IMR-90 (cell line): ENCODE measurements around the gene RAB40C. TPM values are rescaled to one million over a fixed set of nuclear protein-coding genes. Genes with fewer than 3 reads are reported as not detected.

Experiments
- ATAC-seq: fragments of 200-7000 bp; cut with Tn5 transposase; 2 replicates; pipeline ENCODE4 v1.9.1; 2020; ENCODE audit warnings: low read depth, mild to moderate bottlenecking, moderate library complexity
- BruUV-seq: library from RNA; stranded (reverse); fragments of 400-500 nt; replicated peaks from 2 replicates; lab custom pipeline; 2021; lab: Mats Ljungman, UMichigan
- CTCF ChIA-PET: fragments of 300-600 bp; formaldehyde crosslinking; extraction: SDS; loops from one replicate; lab custom pipeline; 2021; ENCODE audit warnings: antibody characterized with exemption; lab: Yijun Ruan, JAX
- POLR2A ChIA-PET: fragments of 300-600 bp; sonication (Branson Sonifier 250); formaldehyde crosslinking; loops from one replicate; lab custom pipeline; 2022; ENCODE audit warnings: antibody characterized with exemption; ENCODE audit not compliant: unreplicated experiment; lab: Charles Lee
- DNase-seq: peaks from one replicate; pipeline ENCODE4 v3.0.0; 2013
- H2AFZ ChIP-seq: replicated peaks from 2 replicates; pipeline ENCODE3; 2013; ENCODE audit warnings: low read length, mild to moderate bottlenecking; ENCODE audit not compliant: poor library complexity
- H2AK5ac ChIP-seq: 2 replicates; pipeline ENCODE4 v1.6.1; 2013; ENCODE audit warnings: low read depth, low read length, inconsistent platforms
- H2AK9ac ChIP-seq: replicated peaks from 2 replicates; pipeline ENCODE3; 2013; ENCODE audit warnings: mild to moderate bottlenecking, low read depth, low read length, moderate library complexity; ENCODE audit not compliant: poor library complexity
- H2BK120ac ChIP-seq: 2 replicates; pipeline ENCODE4 v1.6.1; 2013; ENCODE audit warnings: low read depth, low read length, inconsistent platforms
- H2BK15ac ChIP-seq: 3 replicates; pipeline ENCODE4 v1.6.1; 2013; ENCODE audit warnings: low read depth, low read length, inconsistent platforms
- H2BK20ac ChIP-seq: 2 replicates; pipeline ENCODE4 v1.6.1; 2013; ENCODE audit warnings: low read depth, mild to moderate bottlenecking, inconsistent platforms, low read length, moderate library complexity
- H2BK5ac ChIP-seq: 2 replicates; pipeline ENCODE4 v1.6.1; 2013; ENCODE audit warnings: mild to moderate bottlenecking, low read depth, low read length, inconsistent platforms; ENCODE audit not compliant: poor library complexity, severe bottlenecking
- H3K14ac ChIP-seq: replicated peaks from 2 replicates; pipeline ENCODE4 v1.6.1; 2013; ENCODE audit warnings: low read depth, low read length, inconsistent platforms
- H3K18ac ChIP-seq: 2 replicates; pipeline ENCODE4 v1.6.1; 2013; ENCODE audit warnings: low read depth, low read length, control low read depth
- H3K23ac ChIP-seq: 2 replicates; pipeline ENCODE4 v1.6.1; 2013; ENCODE audit warnings: low read depth, low read length, inconsistent platforms
- H3K27ac ChIP-seq: 2 replicates; pipeline ENCODE4 v1.5.1; 2013; ENCODE audit warnings: mild to moderate bottlenecking, control low read depth, low read length; ENCODE audit not compliant: insufficient read depth
- H3K27me3 ChIP-seq: 2 replicates; pipeline ENCODE4 v1.6.1; 2013; ENCODE audit warnings: low read length; ENCODE audit not compliant: control insufficient read depth, insufficient read depth
- H3K36me3 ChIP-seq: 2 replicates; pipeline ENCODE4 v1.6.1; 2013; ENCODE audit warnings: low read length, mixed read lengths; ENCODE audit not compliant: control insufficient read depth, insufficient read depth
- H3K4ac ChIP-seq: 2 replicates; pipeline ENCODE4 v1.6.1; 2013; ENCODE audit warnings: low read depth, low read length, inconsistent platforms
- H3K4me1 ChIP-seq: 2 replicates; pipeline ENCODE4 v1.6.1; 2013; ENCODE audit warnings: low read length, mixed read lengths; ENCODE audit not compliant: control insufficient read depth, insufficient read depth
- H3K4me2 ChIP-seq: 2 replicates; pipeline ENCODE4 v1.6.1; 2013; ENCODE audit warnings: low read depth, mild to moderate bottlenecking, control low read depth, low read length, moderate library complexity
- H3K4me3 ChIP-seq: 2 replicates; pipeline ENCODE4 v1.5.1; 2013; ENCODE audit warnings: low read depth, mild to moderate bottlenecking, control low read depth, low read length, moderate library complexity; ENCODE audit not compliant: insufficient read depth
- H3K56ac ChIP-seq: 2 replicates; pipeline ENCODE4 v1.6.1; 2013; ENCODE audit warnings: low read length, inconsistent platforms; ENCODE audit not compliant: insufficient read depth; ENCODE audit errors: extremely low read depth
- H3K79me1 ChIP-seq, 2 experiments: 2 replicates each; pipeline ENCODE4 v1.6.1; 2013; ENCODE audit warnings: low read length in 2 of 2, inconsistent platforms in 1 of 2, low read depth in 1 of 2
- H3K9ac ChIP-seq: 2 replicates; pipeline ENCODE4 v1.6.1; 2013; ENCODE audit warnings: low read depth, low read length, control low read depth
- H3K9me1 ChIP-seq: 2 replicates; pipeline ENCODE4 v1.6.1; 2013; ENCODE audit warnings: low read length, inconsistent platforms; ENCODE audit not compliant: insufficient read depth
- H3K9me3 ChIP-seq: 2 replicates; pipeline ENCODE4 v1.6.1; 2013; ENCODE audit warnings: low read length; ENCODE audit not compliant: control insufficient read depth, insufficient read depth
- H4K20me1 ChIP-seq: 2 replicates; pipeline ENCODE4 v1.6.1; 2013; ENCODE audit warnings: low read length, inconsistent platforms; ENCODE audit not compliant: insufficient read depth
- H4K5ac ChIP-seq: 2 replicates; pipeline ENCODE4 v1.6.1; 2013; ENCODE audit warnings: mild to moderate bottlenecking, low read depth, low read length, control low read depth
- H4K8ac ChIP-seq, 2 experiments: 2 replicates each; pipeline ENCODE4 v1.6.1; 2013; ENCODE audit warnings: low read depth in 2 of 2, low read length in 2 of 2, control low read depth in 1 of 2, inconsistent platforms in 1 of 2
- H4K91ac ChIP-seq: 2 replicates; pipeline ENCODE4 v1.6.1; 2013; ENCODE audit warnings: low read depth, low read length, inconsistent platforms; ENCODE audit not compliant: insufficient read depth
- BHLHE40 ChIP-seq: fragments of 150-350 bp; IDR thresholded peaks from 2 replicates; pipeline ENCODE4 v1.6.1; 2016; ENCODE audit warnings: mild to moderate bottlenecking, low read depth, low read length
- CHD1 ChIP-seq: IDR thresholded peaks from 2 replicates; pipeline ENCODE4 v1.6.1; 2012; ENCODE audit warnings: low read depth, low read length, improper control_type of control experiment
- FOS ChIP-seq: fragments of 150-350 bp; IDR thresholded peaks from 2 replicates; pipeline ENCODE4 v1.6.1; 2016; ENCODE audit warnings: low read depth, low read length
- MAFK ChIP-seq: IDR thresholded peaks from 2 replicates; pipeline ENCODE4 v1.6.1; 2012; ENCODE audit warnings: low read depth, low read length, improper control_type of control experiment
- MAZ ChIP-seq: IDR thresholded peaks from 2 replicates; pipeline ENCODE4 v1.6.1; 2012; ENCODE audit warnings: low read depth, mild to moderate bottlenecking, low read length, improper control_type of control experiment, moderate library complexity, borderline replicate concordance
- MXI1 ChIP-seq: IDR thresholded peaks from 2 replicates; pipeline ENCODE4 v1.6.1; 2012; ENCODE audit warnings: low read depth, mild to moderate bottlenecking, low read length, moderate library complexity, borderline replicate concordance
- NFE2L2 ChIP-seq: fragments of 150-350 bp; IDR thresholded peaks from 2 replicates; pipeline ENCODE4 v1.6.1; 2016; ENCODE audit warnings: low read depth, mild to moderate bottlenecking, low read length
- POLR2A ChIP-seq: IDR thresholded peaks from 2 replicates; pipeline ENCODE4 v1.6.1; 2012; ENCODE audit warnings: mild to moderate bottlenecking, low read depth, low read length
- RAD21 ChIP-seq: IDR thresholded peaks from 2 replicates; pipeline ENCODE4 v1.6.1; 2012; ENCODE audit warnings: low read length, improper control_type of control experiment
- RCOR1 ChIP-seq: IDR thresholded peaks from 2 replicates; pipeline ENCODE4 v1.6.1; 2012; ENCODE audit warnings: mild to moderate bottlenecking, low read length, improper control_type of control experiment; ENCODE audit not compliant: insufficient replicate concordance
- RFX5 ChIP-seq: IDR thresholded peaks from 2 replicates; pipeline ENCODE4 v1.8.0; 2012; ENCODE audit warnings: low read depth, mild to moderate bottlenecking, low read length, moderate library complexity
- SMC3 ChIP-seq: fragments of 150-350 bp; IDR thresholded peaks from 2 replicates; pipeline ENCODE4 v1.6.1; 2016; ENCODE audit warnings: low read depth, mild to moderate bottlenecking, antibody characterized with exemption, low read length, moderate library complexity
- WGBS, 2 experiments: methylation state at CpG; one replicate each; pipeline versions ENCODE4 v1.1.5 to v1.1.7; 2013; ENCODE audit warnings: missing lambda C conversion rate in 2 of 2; ENCODE audit not compliant: insufficient read length in 1 of 2; ENCODE audit errors: extremely low coverage in 2 of 2; 5-methylcytosine and 5-hydroxymethylcytosine counted together
- dilution Hi-C: fragments of 300-500 bp; cut with HindIII; formaldehyde crosslinking; loops from one replicate; pipeline ENCODE4 v1.14.3; 2018; ENCODE audit warnings: low sequenced_read_pairs; ENCODE audit not compliant: unreplicated experiment
- in situ Hi-C: fragments of 300-500 bp; cut with MboI; formaldehyde crosslinking; loops from 3 replicates; pipeline ENCODE4 v1.14.3; 2019; ENCODE audit warnings: low sequenced_read_pairs, inconsistent platforms, mixed read lengths
- intact Hi-C: fragments of 100-400 bp; cut with micrococcal nuclease; formaldehyde crosslinking; loops from 2 replicates; pipeline ENCODE4 v1.10.0; 2022
- polyA plus RNA-seq, 3 experiments: library from polyadenylated mRNA; depleted of rRNA; stranded (reverse); fragments of >200 nt; gene quantifications; 2 replicates each; pipeline ENCODE4 v1.2.3, GENCODE V29; 2012; ENCODE audit warnings: low replicate concordance in 1 of 3
- total RNA-seq: library from RNA; depleted of rRNA; stranded (reverse); fragments of >200 nt; gene quantifications from 2 replicates; pipeline ENCODE4 v1.2.3, GENCODE V29; 2012
- TF ChIP-seq, protein P1 (sequence below): fragments of 150-350 bp; IDR thresholded peaks from 2 replicates; pipeline ENCODE4 v1.6.1; 2016; ENCODE audit warnings: low read depth, mild to moderate bottlenecking, low read length, moderate library complexity, borderline replicate concordance
- TF ChIP-seq, protein P2 (sequence below): conservative IDR thresholded peaks from 2 replicates; pipeline ENCODE4 v1.5.1; 2012; ENCODE audit warnings: mild to moderate bottlenecking, low read depth, low read length, improper control_type of control experiment

The RAB40C gene
- total and polyA plus RNA-seq, 2 of the 4 experiments (the other 2 are of a cell fraction): 6.8 to 13.7 TPM

DNA sequence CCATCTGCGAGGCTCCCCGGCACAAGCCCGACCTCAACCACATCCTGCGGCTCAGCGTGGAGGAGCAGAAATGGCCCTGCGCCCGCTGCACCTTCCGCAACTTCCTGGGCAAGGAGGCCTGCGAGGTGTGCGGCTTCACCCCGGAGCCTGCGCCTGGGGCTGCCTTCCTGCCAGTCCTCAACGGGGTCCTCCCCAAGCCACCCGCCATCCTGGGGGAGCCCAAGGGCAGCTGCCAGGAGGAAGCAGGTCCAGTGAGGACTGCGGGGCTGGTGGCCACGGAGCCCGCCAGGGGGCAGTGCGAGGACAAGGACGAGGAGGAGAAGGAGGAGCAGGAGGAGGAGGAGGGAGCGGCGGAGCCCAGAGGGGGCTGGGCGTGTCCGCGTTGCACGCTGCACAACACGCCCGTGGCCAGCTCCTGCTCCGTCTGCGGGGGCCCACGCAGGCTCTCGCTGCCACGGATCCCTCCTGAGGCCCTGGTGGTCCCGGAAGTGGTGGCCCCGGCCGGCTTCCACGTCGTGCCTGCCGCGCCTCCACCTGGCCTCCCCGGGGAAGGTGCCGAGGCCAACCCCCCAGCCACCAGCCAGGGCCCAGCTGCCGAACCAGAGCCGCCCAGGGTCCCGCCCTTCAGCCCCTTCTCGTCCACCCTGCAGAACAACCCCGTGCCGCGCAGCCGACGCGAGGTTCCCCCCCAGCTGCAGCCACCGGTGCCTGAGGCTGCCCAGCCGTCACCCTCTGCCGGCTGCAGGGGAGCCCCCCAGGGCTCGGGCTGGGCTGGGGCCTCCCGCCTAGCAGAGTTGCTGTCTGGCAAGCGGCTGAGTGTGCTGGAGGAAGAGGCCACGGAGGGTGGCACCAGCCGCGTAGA lies 42.7 kb upstream of the RAB40C start (continued):
- no peak for TF ChIP-seq NFE2L2
- no peak for TF ChIP-seq FOS

DNA sequence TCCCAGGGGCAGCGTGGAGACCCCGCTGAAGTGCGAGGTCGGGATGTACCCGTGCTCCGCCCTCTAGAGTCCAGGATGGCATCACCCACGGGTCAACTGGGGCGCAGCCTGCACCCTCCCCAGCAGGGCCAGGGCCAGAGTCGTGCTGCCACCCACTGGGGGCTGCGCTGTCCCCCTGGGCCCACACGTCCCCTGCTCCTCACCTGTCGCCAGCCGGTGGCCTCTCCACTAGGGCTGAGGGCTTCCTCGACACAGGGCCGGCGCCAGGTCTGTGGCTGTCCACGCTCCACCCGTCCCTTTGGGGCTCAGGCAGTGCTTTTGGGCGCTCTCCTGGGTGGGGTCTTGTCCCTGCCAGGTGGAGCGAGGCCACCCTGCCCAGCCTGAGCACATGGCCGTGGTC lies 41.3 kb upstream of the RAB40C start:
- no TSS peak for BruUV-seq
- no peak for TF ChIP-seq POLR2A
- TF ChIP-seq MXI1: no peak
- no peak for TF ChIP-seq MAFK
- TF ChIP-seq RFX5: no peak
- TF ChIP-seq, protein P1, sequence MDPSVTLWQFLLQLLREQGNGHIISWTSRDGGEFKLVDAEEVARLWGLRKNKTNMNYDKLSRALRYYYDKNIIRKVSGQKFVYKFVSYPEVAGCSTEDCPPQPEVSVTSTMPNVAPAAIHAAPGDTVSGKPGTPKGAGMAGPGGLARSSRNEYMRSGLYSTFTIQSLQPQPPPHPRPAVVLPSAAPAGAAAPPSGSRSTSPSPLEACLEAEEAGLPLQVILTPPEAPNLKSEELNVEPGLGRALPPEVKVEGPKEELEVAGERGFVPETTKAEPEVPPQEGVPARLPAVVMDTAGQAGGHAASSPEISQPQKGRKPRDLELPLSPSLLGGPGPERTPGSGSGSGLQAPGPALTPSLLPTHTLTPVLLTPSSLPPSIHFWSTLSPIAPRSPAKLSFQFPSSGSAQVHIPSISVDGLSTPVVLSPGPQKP: no peak
- TF ChIP-seq RAD21: no peak
- no peak for TF ChIP-seq FOS
- TF ChIP-seq CHD1: no peak
- TF ChIP-seq RCOR1: no peak
- TF ChIP-seq, protein P2, sequence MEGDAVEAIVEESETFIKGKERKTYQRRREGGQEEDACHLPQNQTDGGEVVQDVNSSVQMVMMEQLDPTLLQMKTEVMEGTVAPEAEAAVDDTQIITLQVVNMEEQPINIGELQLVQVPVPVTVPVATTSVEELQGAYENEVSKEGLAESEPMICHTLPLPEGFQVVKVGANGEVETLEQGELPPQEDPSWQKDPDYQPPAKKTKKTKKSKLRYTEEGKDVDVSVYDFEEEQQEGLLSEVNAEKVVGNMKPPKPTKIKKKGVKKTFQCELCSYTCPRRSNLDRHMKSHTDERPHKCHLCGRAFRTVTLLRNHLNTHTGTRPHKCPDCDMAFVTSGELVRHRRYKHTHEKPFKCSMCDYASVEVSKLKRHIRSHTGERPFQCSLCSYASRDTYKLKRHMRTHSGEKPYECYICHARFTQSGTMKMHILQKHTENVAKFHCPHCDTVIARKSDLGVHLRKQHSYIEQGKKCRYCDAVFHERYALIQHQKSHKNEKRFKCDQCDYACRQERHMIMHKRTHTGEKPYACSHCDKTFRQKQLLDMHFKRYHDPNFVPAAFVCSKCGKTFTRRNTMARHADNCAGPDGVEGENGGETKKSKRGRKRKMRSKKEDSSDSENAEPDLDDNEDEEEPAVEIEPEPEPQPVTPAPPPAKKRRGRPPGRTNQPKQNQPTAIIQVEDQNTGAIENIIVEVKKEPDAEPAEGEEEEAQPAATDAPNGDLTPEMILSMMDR: no peak
- TF ChIP-seq SMC3: no peak
- TF ChIP-seq MAZ: no peak
- no peak for TF ChIP-seq BHLHE40

More for the DNA sequence above, 41.3 kb upstream of the RAB40C start:
- Histone ChIP-seq H3K23ac (no peak overlapping the region), H4K8ac (no peak overlapping the region), H2AK5ac (no peak overlapping the region), H2BK5ac (no peak overlapping the region), H2AK9ac (no peak overlapping the region), H3K9me1 (no peaks in the 10 kb centered on the region), H4K20me1 (peaks cover 23% of the 10 kb centered on the region), H4K5ac (no peak overlapping the region), H3K4ac (no peak overlapping the region), H2BK15ac (no peak overlapping the region), H3K18ac (no peak overlapping the region), H3K9ac (no peak overlapping the region), H3K4me1 (no peaks in the 10 kb centered on the region), H3K79me1 (peaks cover 0 to 12% of the 10 kb centered on the region in 2 experiments; a peak in 2 of 4 replicates), H3K14ac (no peak overlapping the region), H3K36me3 (peaks cover 31% of the 10 kb centered on the region), H3K4me3 (no peak overlapping the region), H2BK20ac (no peak overlapping the region), H3K4me2 (no peak overlapping the region), H3K27me3 (no peaks in the 10 kb centered on the region), H3K27ac (no peak overlapping the region), H3K56ac (no peak overlapping the region), H2AFZ (no peak overlapping the region), H4K91ac (no peak overlapping the region), H2BK120ac (no peak overlapping the region), H3K9me3 (no peaks in the 10 kb centered on the region)
- CTCF ChIA-PET: no interaction called here
- dilution Hi-C loops: no loop called here
- intact Hi-C loops: no loop called here
- in situ Hi-C loops: no loop called here
- WGBS, 2 experiments: 99% methylated on average over 17 of the region's 21 CpGs; no CpG with 5 or more reads in 1 of the 2 experiments
- DNase-seq: no peak
- ATAC-seq: no peak
- POLR2A ChIA-PET: no interaction called here
